H1 (cell line): ENCODE data around the gene DAZAP1. TPM values are rescaled to one million over a fixed set of nuclear protein-coding genes. Genes with fewer than 3 reads are reported as not detected.

ENCODE experiments used
- CTCF ChIA-PET: fragments of 300-600 bp; sonication (Branson Sonifier 250); formaldehyde crosslinking; loops from one replicate; lab custom pipeline; 2021; ENCODE audit not compliant: partially characterized antibody; lab: Charles Lee
- POLR2A ChIA-PET: fragments of 300-600 bp; sonication (Branson Sonifier 250); formaldehyde crosslinking; loops from one replicate; lab custom pipeline; 2021; ENCODE audit warnings: inconsistent platforms; ENCODE audit not compliant: partially characterized antibody; lab: Charles Lee
- DNase-seq, 2 experiments: peaks; one replicate each; pipeline versions ENCODE4 v3.0.0 to v3.0.0-alpha.2; 2010 to 2022; ENCODE audit warnings: low spot score in 2 of 2, low read depth in 1 of 2, mixed read lengths in 1 of 2
- FAIRE-seq: peaks from 2 replicates; lab custom pipeline; 2011; peaks lifted over from hg19 to GRCh38; lab: Jason Lieb, UNC
- H2AFZ ChIP-seq: 2 replicates; pipeline ENCODE4 v1.8.1; 2012; ENCODE audit warnings: low read length, inconsistent platforms
- H2AK5ac ChIP-seq: 2 replicates; pipeline ENCODE4 v1.6.1; 2013; ENCODE audit warnings: low read depth, low read length
- H2BK120ac ChIP-seq: replicated peaks from 2 replicates; pipeline ENCODE3; 2013; ENCODE audit warnings: low read depth, low read length, inconsistent platforms
- H2BK12ac ChIP-seq: 2 replicates; pipeline ENCODE4 v1.6.1; 2013; ENCODE audit warnings: low read depth, low read length
- H2BK15ac ChIP-seq: 2 replicates; pipeline ENCODE4 v1.6.1; 2013; ENCODE audit warnings: low read length
- H2BK20ac ChIP-seq: 2 replicates; pipeline ENCODE4 v1.6.1; 2013; ENCODE audit warnings: low read length
- H2BK5ac ChIP-seq: 2 replicates; pipeline ENCODE4 v1.6.1; 2013; ENCODE audit warnings: low read depth, low read length
- H3K14ac ChIP-seq: 2 replicates; pipeline ENCODE4 v1.6.1; 2013; ENCODE audit warnings: inconsistent platforms; ENCODE audit not compliant: insufficient read length
- H3K18ac ChIP-seq: 2 replicates; pipeline ENCODE4 v1.6.1; 2013; ENCODE audit warnings: low read length; ENCODE audit errors: extremely low read depth
- H3K23ac ChIP-seq: 2 replicates; pipeline ENCODE4 v1.6.1; 2013; ENCODE audit warnings: inconsistent platforms; ENCODE audit not compliant: insufficient read length
- H3K23me2 ChIP-seq: 2 replicates; pipeline ENCODE4 v1.6.1; 2013; ENCODE audit warnings: low read depth, low read length
- H3K27ac ChIP-seq: 2 replicates; pipeline ENCODE4 v1.6.1; 2011; ENCODE audit warnings: low read depth, low read length, inconsistent platforms
- H3K27me3 ChIP-seq, 4 experiments: replicated peaks in 1 of 4; 1 replicate in 1 of 4; 2 replicates in 3 of 4; pipeline versions ENCODE4 v1.6.1 to v1.8.1; 2011 to 2013; ENCODE audit warnings: low read length in 3 of 4, mild to moderate bottlenecking in 3 of 4, inconsistent platforms in 2 of 4, mixed read lengths in 2 of 4, moderate library complexity in 1 of 4; ENCODE audit not compliant: control insufficient read depth in 3 of 4, insufficient read depth in 3 of 4; ENCODE audit errors: extremely low read depth in 1 of 4
- H3K36me3 ChIP-seq, 4 experiments: 2 replicates each; pipeline versions ENCODE4 v1.6.1 to v1.8.1; 2011 to 2013; ENCODE audit warnings: mild to moderate bottlenecking in 4 of 4, low read length in 3 of 4, moderate library complexity in 2 of 4, control low read depth in 1 of 4, inconsistent platforms in 1 of 4; ENCODE audit not compliant: insufficient read depth in 4 of 4, control insufficient read depth in 2 of 4
- H3K4ac ChIP-seq: replicated peaks from 2 replicates; pipeline ENCODE3; 2013; ENCODE audit warnings: low read length, low read depth, mixed read lengths, inconsistent platforms; ENCODE audit not compliant: insufficient read length
- H3K4me1 ChIP-seq, 4 experiments: replicated peaks in 1 of 4; 1 replicate in 1 of 4; 2 replicates in 3 of 4; pipeline versions ENCODE4 v1.6.1 to v1.8.1; 2011 to 2013; ENCODE audit warnings: low read length in 3 of 4, inconsistent platforms in 2 of 4, mixed read lengths in 1 of 4; ENCODE audit not compliant: insufficient read depth in 4 of 4, control insufficient read depth in 3 of 4
- H3K4me2 ChIP-seq, 2 experiments: 2 replicates each; pipeline versions ENCODE4 v1.6.1 to v1.8.1; 2011 to 2013; ENCODE audit warnings: low read depth in 2 of 2, low read length in 2 of 2, control low read depth in 1 of 2, inconsistent platforms in 1 of 2, mild to moderate bottlenecking in 1 of 2; ENCODE audit not compliant: insufficient read depth in 1 of 2
- H3K4me3 ChIP-seq, 4 experiments: fragments of 200-600, 300-600 bp in 1 of 4; sonication (generic), shearing (Covaris generic), sonication (Bioruptor Twin) in 1 of 4; 2 replicates each; pipeline versions ENCODE4 v1.5.1 to v1.8.1; 2011 to 2016; ENCODE audit warnings: low read length in 4 of 4, low read depth in 3 of 4, control low read depth in 2 of 4, inconsistent platforms in 2 of 4, mild to moderate bottlenecking in 2 of 4, mixed read lengths in 1 of 4, moderate library complexity in 1 of 4; ENCODE audit not compliant: insufficient read depth in 2 of 4; ENCODE audit errors: extremely low read depth in 1 of 4
- H3K56ac ChIP-seq: replicated peaks from 2 replicates; pipeline ENCODE3; 2013; ENCODE audit warnings: low read depth, mild to moderate bottlenecking, mixed read lengths, low read length, inconsistent platforms; ENCODE audit not compliant: insufficient read length
- H3K79me1 ChIP-seq: 2 replicates; pipeline ENCODE4 v1.6.1; 2013; ENCODE audit warnings: low read depth, low read length, control low read depth
- H3K79me2 ChIP-seq, 2 experiments: 2 replicates each; pipeline versions ENCODE4 v1.6.1 to v1.8.1; 2012 to 2013; ENCODE audit warnings: low read length in 2 of 2, mild to moderate bottlenecking in 2 of 2, inconsistent platforms in 1 of 2; ENCODE audit not compliant: insufficient read depth in 2 of 2, control insufficient read depth in 1 of 2
- H3K9ac ChIP-seq, 4 experiments: replicated peaks in 1 of 4; 1 replicate in 1 of 4; 2 replicates in 3 of 4; pipeline versions ENCODE4 v1.6.1 to v1.8.1; 2011 to 2013; ENCODE audit warnings: low read depth in 3 of 4, low read length in 3 of 4, control low read depth in 2 of 4, mild to moderate bottlenecking in 2 of 4, moderate library complexity in 2 of 4, inconsistent platforms in 1 of 4; ENCODE audit errors: extremely low read depth in 1 of 4
- H3K9me3 ChIP-seq, 2 experiments: 2 replicates each; pipeline versions ENCODE4 v1.6.1 to v1.8.1; 2012 to 2013; ENCODE audit warnings: mild to moderate bottlenecking in 2 of 2, moderate library complexity in 2 of 2, control low read depth in 1 of 2, inconsistent platforms in 1 of 2, low read depth in 1 of 2, low read length in 1 of 2, mixed read lengths in 1 of 2; ENCODE audit not compliant: insufficient read depth in 2 of 2
- H4K20me1 ChIP-seq, 2 experiments: replicated peaks in 1 of 2; 2 replicates each; pipeline versions ENCODE3 to v1.8.1; 2011 to 2013; ENCODE audit warnings: inconsistent platforms in 2 of 2, low read length in 2 of 2, mild to moderate bottlenecking in 1 of 2; ENCODE audit not compliant: insufficient read depth in 2 of 2, control insufficient read depth in 1 of 2
- H4K5ac ChIP-seq: 2 replicates; pipeline ENCODE4 v1.6.1; 2013; ENCODE audit warnings: low read length, low read depth, mixed read lengths, inconsistent platforms; ENCODE audit not compliant: insufficient read length
- H4K8ac ChIP-seq: 2 replicates; pipeline ENCODE4 v1.8.0; 2013; ENCODE audit warnings: mild to moderate bottlenecking, moderate library complexity, low read length, inconsistent platforms; ENCODE audit not compliant: insufficient read depth; ENCODE audit errors: extremely low read depth
- H4K91ac ChIP-seq: replicated peaks from 2 replicates; pipeline ENCODE3; 2013; ENCODE audit warnings: low read length, mixed read lengths, inconsistent platforms; ENCODE audit not compliant: insufficient read length
- CTBP2 ChIP-seq: IDR thresholded peaks from 2 replicates; pipeline ENCODE4 v1.7.0; 2011; ENCODE audit warnings: borderline replicate concordance, mild to moderate bottlenecking, moderate library complexity, mixed read lengths, low read length; ENCODE audit not compliant: insufficient read depth, insufficient read length
- GTF2F1 ChIP-seq: IDR thresholded peaks from 2 replicates; pipeline ENCODE4 v1.6.1; 2012; ENCODE audit warnings: low read depth, low read length, improper control_type of control experiment, borderline replicate concordance
- HDAC6 ChIP-seq: IDR thresholded peaks from one replicate; pipeline ENCODE4 v1.7.1; 2012; ENCODE audit warnings: low read depth, mild to moderate bottlenecking, inconsistent platforms, low read length, moderate library complexity
- MAX ChIP-seq: IDR thresholded peaks from 2 replicates; pipeline ENCODE4 v1.6.1; 2012; ENCODE audit warnings: inconsistent platforms
- POLR2A ChIP-seq, 2 experiments: IDR thresholded peaks; 1 replicate in 1 of 2; 2 replicates in 1 of 2; pipeline ENCODE4 v1.6.1; 2011; ENCODE audit warnings: low read depth in 2 of 2, low read length in 2 of 2, mild to moderate bottlenecking in 2 of 2; ENCODE audit errors: control extremely low read depth in 1 of 2
- RBBP5 ChIP-seq: IDR thresholded peaks from 2 replicates; pipeline ENCODE4 v1.7.1; 2012; ENCODE audit warnings: low read depth, mild to moderate bottlenecking, inconsistent platforms, low read length, moderate library complexity, borderline replicate concordance
- RFX5 ChIP-seq: IDR thresholded peaks from 2 replicates; pipeline ENCODE4 v1.6.1; 2011; ENCODE audit warnings: low read depth, low read length, improper control_type of control experiment, borderline replicate concordance
- RNF2 ChIP-seq: fragments of 200-900, 300-1000 bp; sonication (generic); IDR thresholded peaks from 2 replicates; pipeline ENCODE4 v1.7.1; 2016; ENCODE audit warnings: borderline replicate concordance, low read depth, mild to moderate bottlenecking, antibody characterized with exemption, low read length; ENCODE audit not compliant: poor library complexity, severe bottlenecking; ENCODE audit errors: missing control alignments
- SAP30 ChIP-seq: fragments of 300-600 bp; sonication (generic); IDR thresholded peaks from 2 replicates; pipeline ENCODE4 v1.7.1; 2012; ENCODE audit warnings: low read length, moderate library complexity, mild to moderate bottlenecking, inconsistent platforms; ENCODE audit not compliant: insufficient read depth, insufficient replicate concordance
- SIRT6 ChIP-seq: IDR thresholded peaks from one replicate; pipeline ENCODE4 v1.7.1; 2012; ENCODE audit warnings: low read length, inconsistent platforms
- SRF ChIP-seq: IDR thresholded peaks from 2 replicates; pipeline ENCODE4 v1.6.1; 2011; ENCODE audit warnings: mild to moderate bottlenecking, low read depth, low read length, moderate library complexity
- TCF12 ChIP-seq: IDR thresholded peaks from 2 replicates; pipeline ENCODE4 v1.6.1; 2011; ENCODE audit warnings: low read depth, mild to moderate bottlenecking, low read length
- USF2 ChIP-seq: IDR thresholded peaks from 2 replicates; pipeline ENCODE4 v1.6.1; 2011; ENCODE audit warnings: low read length, improper control_type of control experiment
- WGBS, 2 experiments: shearing (Covaris generic) in 1 of 2; methylation state at CpG; one replicate each; pipeline versions ENCODE4 v1.1.6 to v1.1.7; 2013 to 2015; ENCODE audit warnings: low lambda C conversion rate in 2 of 2, mixed read lengths in 2 of 2, inconsistent platforms in 1 of 2, low coverage in 1 of 2, missing lambda C conversion rate in 1 of 2; ENCODE audit not compliant: insufficient replicate concordance in 2 of 2, insufficient coverage in 1 of 2, insufficient read length in 1 of 2; ENCODE audit errors: extremely low coverage in 1 of 2, missing lambda C conversion rate in 1 of 2; 5-methylcytosine and 5-hydroxymethylcytosine counted together
- polyA plus RNA-seq, 7 experiments: library from polyadenylated mRNA; depleted of rRNA in 3 of 7; stranded (reverse) in 5 of 7; unstranded in 2 of 7; fragments of >200 nt in 5 of 7; fragments of 200-250 nt in 2 of 7; gene quantifications; 1 replicate in 5 of 7; 2 replicates in 1 of 7; 4 replicates in 1 of 7; pipeline versions ENCODE4 v1.2.1 to v1.2.3, GENCODE V29; 2011 to 2013; ENCODE audit warnings: missing spikeins in 2 of 7, mixed read lengths in 2 of 7
- total RNA-seq: library from RNA; stranded (reverse); fragmentation: NEBNext Ultra II Directional; extraction: Animal tissue kit (Norgen Biotek cat#: 25700); gene quantifications from 2 replicates; pipeline ENCODE4 v1.2.1, GENCODE V29; 2021

The DAZAP1 gene
- total and polyA plus RNA-seq, 2 of the 8 experiments (the other 6 are each of a cell fraction or from before 2014, with no cell fraction given): 79.6 to 341 TPM

GRCh38 chr19:1483979-1484428, 76.6 kb downstream of the DAZAP1 start:
- POLR2A ChIA-PET: no interaction called here
- Histone ChIP-seq H2AK5ac (no peak overlapping the region), H3K23me2 (peaks cover 2% of the 10 kb centered on the region; the same call in 1 of the 2 replicates), H3K14ac (no peak overlapping the region), H3K79me1 (no peaks in the 10 kb centered on the region), H4K91ac (no peak overlapping the region), H4K8ac (no peak overlapping the region), H3K56ac (no peak overlapping the region), H3K9me3 (no peaks in the 10 kb centered on the region), H3K4me3 (no peak overlapping the region), H2AFZ (no peak overlapping the region), H2BK5ac (no peak overlapping the region), H3K27ac (no peak overlapping the region), H3K79me2 (no peaks in the 10 kb centered on the region), H2BK15ac (no peak overlapping the region), H3K4ac (no peak overlapping the region), H4K5ac (no peak overlapping the region), H3K4me2 (no peak overlapping the region), H3K18ac (no peak overlapping the region), H3K9ac (no peak overlapping the region), H3K27me3 (no peaks in the 10 kb centered on the region; a peak in 1 of 7 replicates), H2BK20ac (no peak overlapping the region), H3K23ac (no peak overlapping the region), H2BK12ac (no peak overlapping the region), H4K20me1 (no peaks in the 10 kb centered on the region), H3K4me1 (no peaks in the 10 kb centered on the region; a peak in 1 of 7 replicates), H2BK120ac (no peak overlapping the region), H3K36me3 (no peaks in the 10 kb centered on the region)
- no peak for DNase-seq
- WGBS, 2 experiments: 89% methylated on average over 11 of the region's 23 CpGs; no CpG with 5 or more reads in 1 of the 2 experiments
- CTCF ChIA-PET: no interaction called here
- no peak for FAIRE-seq
- TF ChIP-seq GTF2F1 (no peak), CTBP2 (no peak), RFX5 (no peak), POLR2A (IDR thresholded peaks at IDR 0.05; ENCODE audit: control extremely low read depth in 1 of 2, low read depth in 2 of 2, low read length in 2 of 2) (no peak), MAX (no peak), SRF (no peak), RBBP5 (no peak), RNF2 (no peak), TCF12 (no peak), SIRT6 (no peak), SAP30 (no peak), HDAC6 (no peak), USF2 (no peak)
